ENCODE measurements around the gene MYBPC1. TPM values are rescaled to one million over a fixed set of nuclear protein-coding genes. Genes with fewer than 3 reads are reported as not detected.
A peak's percentile ranks its signal among the peaks of the same experiment; 100 is the strongest.

MYBPC1 gene
- total and polyA plus RNA-seq, 2 of the 13 experiments (the other 11 are each of a cell fraction or from before 2014, with no cell fraction given): 0.31 to 0.53 TPM

DNA sequence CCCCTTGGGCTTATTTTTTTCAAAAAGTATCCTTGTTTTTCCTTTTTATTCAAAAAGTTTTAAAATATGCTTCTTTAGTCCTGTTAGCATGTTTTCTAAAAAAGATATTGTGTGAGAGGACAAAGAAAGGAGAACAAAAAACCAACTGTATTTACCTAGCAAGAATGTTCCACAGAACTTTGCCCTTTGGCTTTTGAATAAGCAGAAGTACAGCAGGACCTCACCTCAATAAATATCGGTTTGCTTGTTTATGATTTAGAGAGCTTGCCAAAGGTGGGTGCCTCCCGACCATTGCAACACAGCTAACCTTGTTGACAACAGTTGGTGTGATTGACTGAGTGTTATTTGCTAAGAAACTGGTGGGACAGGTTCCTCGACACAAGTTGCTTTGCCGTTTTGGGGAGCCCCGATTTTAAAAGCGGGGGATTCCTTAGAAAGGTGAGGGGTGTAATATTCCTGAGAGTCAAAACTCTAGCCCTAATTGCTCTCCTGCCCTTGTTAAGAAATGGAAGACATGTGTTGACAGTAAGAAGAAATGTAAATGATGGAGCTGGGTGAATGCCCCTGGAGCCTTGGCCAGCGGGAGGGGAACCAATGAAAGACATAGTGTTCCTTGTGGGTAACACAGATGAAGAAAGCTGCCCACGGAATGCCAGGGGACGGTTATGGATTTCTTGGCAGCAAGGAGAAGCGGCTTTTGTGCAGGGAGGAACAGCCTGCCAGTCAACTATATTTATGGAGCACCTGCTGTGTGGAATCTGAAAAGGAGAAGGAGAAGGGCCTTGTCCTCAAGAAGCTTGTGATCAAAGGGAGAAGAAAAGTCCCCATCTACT is 13.7 kb downstream of the MYBPC1 start (continued):
- TF ChIP-seq ETS1 (CRISPR knock-in tag; IDR thresholded peaks at IDR 0.05) (no peak), ZNF788 (CRISPR knock-in tag; IDR thresholded peaks at IDR 0.05; ENCODE audit: borderline replicate concordance) (peak; percentile 87; the same call in 1 of the 2 replicates), SOX5 (CRISPR knock-in tag; IDR thresholded peaks at IDR 0.05; ENCODE audit: borderline replicate concordance) (peak; percentile 99), SP5 (CRISPR knock-in tag; IDR thresholded peaks at IDR 0.05; ENCODE audit: borderline replicate concordance, low read depth) (peak; percentile 68), POLR2A (IDR thresholded peaks at IDR 0.05; ENCODE audit: insufficient read depth in 1 of 2, low read depth in 2 of 2, low read length in 2 of 2) (peak in 1 of 2 experiments; percentile 23; a peak in 1 of 4 replicates), ZNF367 (CRISPR knock-in tag; IDR thresholded peaks at IDR 0.05; ENCODE audit: borderline replicate concordance) (no peak), ATF2 (CRISPR knock-in tag; IDR thresholded peaks at IDR 0.05) (peak; percentile 93), ZMAT5 (CRISPR knock-in tag; IDR thresholded peaks at IDR 0.05; ENCODE audit: borderline replicate concordance, low read depth) (no peak), ZNF550 (CRISPR knock-in tag; IDR thresholded peaks at IDR 0.05; ENCODE audit: borderline replicate concordance) (no peak), KLF12 (CRISPR knock-in tag; IDR thresholded peaks at IDR 0.05; ENCODE audit: borderline replicate concordance) (no peak), CBX5 (CRISPR knock-in tag; IDR thresholded peaks at IDR 0.05; ENCODE audit: borderline replicate concordance) (peak; percentile 93), ZNF83 (CRISPR knock-in tag; IDR thresholded peaks at IDR 0.05; ENCODE audit: borderline replicate concordance) (no peak), RXRA (CRISPR knock-in tag; IDR thresholded peaks at IDR 0.05) (peak; percentile 85; the same call in 1 of the 2 replicates), TOPORS (CRISPR knock-in tag; IDR thresholded peaks at IDR 0.05) (0 out of 2 replicates have a peak, but pooled peaks have one; percentile 69), HNRNPL (IDR thresholded peaks at IDR 0.05; ENCODE audit: low read depth, low read length) (no peak), ZNF225 (CRISPR knock-in tag; IDR thresholded peaks at IDR 0.05) (no peak; the same call in 1 of the 2 replicates), ZNF703 (CRISPR knock-in tag; IDR thresholded peaks at IDR 0.05; ENCODE audit: borderline replicate concordance) (peak; percentile 94; the same call in 1 of the 2 replicates), ZFP82 (CRISPR knock-in tag; IDR thresholded peaks at IDR 0.05; ENCODE audit: borderline replicate concordance) (no peak), TBX3 (IDR thresholded peaks at IDR 0.05; ENCODE audit: borderline replicate concordance) (peak; percentile 97)
- TF ChIP-seq, protein P1, sequence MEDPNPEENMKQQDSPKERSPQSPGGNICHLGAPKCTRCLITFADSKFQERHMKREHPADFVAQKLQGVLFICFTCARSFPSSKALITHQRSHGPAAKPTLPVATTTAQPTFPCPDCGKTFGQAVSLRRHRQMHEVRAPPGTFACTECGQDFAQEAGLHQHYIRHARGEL (CRISPR knock-in tag; IDR thresholded peaks at IDR 0.05): no peak
- TF ChIP-seq, protein P2, sequence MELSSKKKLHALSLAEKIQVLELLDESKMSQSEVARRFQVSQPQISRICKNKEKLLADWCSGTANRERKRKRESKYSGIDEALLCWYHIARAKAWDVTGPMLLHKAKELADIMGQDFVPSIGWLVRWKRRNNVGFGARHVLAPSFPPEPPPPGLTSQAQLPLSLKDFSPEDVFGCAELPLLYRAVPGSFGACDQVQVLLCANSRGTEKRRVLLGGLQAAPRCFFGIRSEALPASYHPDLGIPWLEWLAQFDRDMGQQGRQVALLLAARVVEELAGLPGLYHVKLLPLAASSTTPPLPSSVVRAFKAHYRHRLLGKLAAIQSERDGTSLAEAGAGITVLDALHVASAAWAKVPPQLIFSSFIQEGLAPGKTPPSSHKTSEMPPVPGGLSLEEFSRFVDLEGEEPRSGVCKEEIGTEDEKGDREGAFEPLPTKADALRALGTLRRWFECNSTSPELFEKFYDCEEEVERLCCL (CRISPR knock-in tag; IDR thresholded peaks at IDR 0.05; ENCODE audit: borderline replicate concordance): no peak
- TF ChIP-seq, protein P3, sequence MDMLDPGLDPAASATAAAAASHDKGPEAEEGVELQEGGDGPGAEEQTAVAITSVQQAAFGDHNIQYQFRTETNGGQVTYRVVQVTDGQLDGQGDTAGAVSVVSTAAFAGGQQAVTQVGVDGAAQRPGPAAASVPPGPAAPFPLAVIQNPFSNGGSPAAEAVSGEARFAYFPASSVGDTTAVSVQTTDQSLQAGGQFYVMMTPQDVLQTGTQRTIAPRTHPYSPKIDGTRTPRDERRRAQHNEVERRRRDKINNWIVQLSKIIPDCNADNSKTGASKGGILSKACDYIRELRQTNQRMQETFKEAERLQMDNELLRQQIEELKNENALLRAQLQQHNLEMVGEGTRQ (IDR thresholded peaks at IDR 0.05; ENCODE audit: low read depth, low read length): no peak
- TF ChIP-seq, protein P3 (CRISPR knock-in tag; IDR thresholded peaks at IDR 0.05; ENCODE audit: borderline replicate concordance): no peak
